GM21526 (cell line): ENCODE measurements around the gene SSTR4.

Experiments
- ATAC-seq: cut with Tn5 transposase; IDR thresholded peaks from one replicate; pipeline ENCODE4 v1.9.1; 2021; ENCODE audit warnings: moderate library complexity; ENCODE audit not compliant: unreplicated experiment, low FRiP score

SSTR4 gene

DNA sequence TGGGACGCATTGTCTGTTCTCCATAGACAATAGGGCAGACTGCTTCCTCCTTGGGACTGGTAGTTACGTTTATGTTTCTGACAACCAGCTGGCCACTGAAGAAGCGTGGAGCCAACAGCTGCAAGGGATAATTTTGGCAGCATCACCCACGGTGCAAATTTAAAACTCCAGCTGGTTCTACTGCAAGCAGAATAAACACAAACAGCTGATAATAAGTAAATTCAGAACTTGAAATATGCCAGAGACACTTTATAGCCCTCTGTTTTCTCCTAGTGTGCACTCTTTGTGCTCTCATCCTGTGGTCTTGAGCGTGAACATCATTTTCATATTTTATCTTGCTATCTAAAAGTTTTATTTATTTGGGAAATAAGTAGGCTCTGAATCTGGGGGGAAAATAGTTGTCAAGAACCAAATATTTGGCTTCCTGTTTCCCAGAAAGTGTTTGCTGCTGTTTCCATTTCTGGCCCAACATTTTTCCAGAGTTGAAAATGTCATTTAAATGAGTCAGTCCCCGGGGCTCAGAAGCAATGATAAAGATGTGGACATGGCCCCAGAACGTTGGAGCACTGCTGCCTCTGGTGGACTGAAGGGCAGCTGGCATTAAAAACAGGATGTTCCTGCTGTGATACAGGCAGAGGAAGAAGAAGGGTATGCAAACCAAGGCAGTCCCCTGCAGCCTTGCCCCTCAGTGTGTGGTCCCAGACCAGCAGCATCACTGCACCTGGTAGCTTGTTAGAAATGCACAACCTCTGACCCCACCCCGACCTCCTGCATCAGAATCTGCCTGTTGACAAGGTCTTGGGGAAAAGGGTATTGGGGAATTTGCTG is 26.8 kb downstream of the SSTR4 start:
- no peak for ATAC-seq

DNA sequence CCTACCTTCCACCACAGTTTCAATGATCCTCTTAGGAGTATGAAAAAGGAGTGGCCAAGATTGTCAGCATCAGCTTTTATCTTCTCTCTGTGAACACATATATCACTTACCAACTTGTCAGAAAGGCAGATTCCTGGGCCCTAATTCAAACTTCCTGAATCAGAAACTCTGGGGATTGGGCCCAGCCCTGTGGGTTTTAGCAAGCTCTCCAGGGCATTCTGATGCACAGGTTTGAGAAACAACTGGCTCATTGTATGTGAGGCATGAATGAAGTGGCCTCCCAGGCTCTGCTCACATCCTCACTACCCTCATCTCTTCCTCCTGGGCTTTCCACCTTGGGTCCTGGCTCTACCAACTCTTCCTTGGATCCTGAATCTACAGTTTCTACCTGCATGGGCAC is 27.5 kb downstream of the SSTR4 start:
- ATAC-seq: no peak

DNA sequence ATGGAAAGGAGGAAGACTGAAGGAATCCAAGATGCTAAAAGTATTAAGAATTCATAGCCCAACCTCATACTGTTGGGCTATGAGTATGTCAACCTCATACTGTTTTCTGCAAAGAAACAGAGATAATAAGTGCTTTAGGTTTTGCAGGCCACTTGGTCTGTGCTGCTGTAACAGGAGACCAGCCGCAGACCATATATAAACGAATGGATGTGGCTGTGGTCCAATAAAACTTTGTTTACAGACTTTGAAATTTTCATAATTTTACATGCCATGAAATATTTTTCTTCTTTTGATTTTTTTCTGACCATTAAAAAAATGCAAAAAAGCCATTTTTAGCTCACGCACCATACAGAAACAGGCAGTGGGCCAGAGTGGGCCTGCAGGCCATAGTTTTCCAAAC is 28.1 kb downstream of the SSTR4 start:
- ATAC-seq: no peak

DNA sequence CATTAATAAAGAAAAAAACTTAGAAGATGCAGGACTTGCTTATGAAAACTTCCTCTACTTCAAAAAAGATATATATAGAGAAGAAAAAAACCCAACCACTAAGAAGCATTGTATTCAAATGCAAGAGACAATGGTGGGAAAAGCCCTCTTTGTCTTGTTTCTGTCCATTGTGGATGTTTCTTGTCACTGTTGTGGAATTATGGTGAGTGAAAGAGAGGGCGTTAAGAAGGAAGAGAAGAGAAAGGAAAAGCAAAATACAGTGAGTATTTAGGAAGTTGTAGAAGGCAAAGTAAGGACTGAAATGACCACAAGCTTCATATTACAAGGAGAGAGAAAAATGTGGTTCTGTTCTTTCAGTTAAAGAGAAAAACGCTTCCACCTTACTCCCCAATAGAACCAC is 28.5 kb downstream of the SSTR4 start:
- ATAC-seq: no peak

GRCh38 chr20:23065266-23066201 is 30.4 kb downstream of the SSTR4 start:
- no peak for ATAC-seq

DNA sequence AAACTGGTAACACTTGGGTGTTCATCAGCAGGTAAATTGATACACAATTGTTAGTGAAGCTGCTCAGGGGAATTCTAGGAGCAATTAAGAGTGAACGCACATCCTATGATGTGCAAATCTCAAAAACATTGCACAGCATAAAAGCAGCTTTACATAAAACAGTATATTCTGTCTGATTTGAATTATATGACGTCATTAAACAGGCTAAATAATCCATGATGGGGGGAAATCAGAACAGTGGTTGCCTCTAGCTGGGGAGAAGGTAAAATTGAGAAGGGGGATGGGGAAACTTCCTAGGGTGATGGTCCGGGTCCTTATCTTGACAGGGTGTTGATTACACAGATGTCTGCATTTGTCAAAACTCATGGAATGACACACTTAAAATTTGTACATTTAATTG is 31.7 kb downstream of the SSTR4 start:
- ATAC-seq: no peak

DNA sequence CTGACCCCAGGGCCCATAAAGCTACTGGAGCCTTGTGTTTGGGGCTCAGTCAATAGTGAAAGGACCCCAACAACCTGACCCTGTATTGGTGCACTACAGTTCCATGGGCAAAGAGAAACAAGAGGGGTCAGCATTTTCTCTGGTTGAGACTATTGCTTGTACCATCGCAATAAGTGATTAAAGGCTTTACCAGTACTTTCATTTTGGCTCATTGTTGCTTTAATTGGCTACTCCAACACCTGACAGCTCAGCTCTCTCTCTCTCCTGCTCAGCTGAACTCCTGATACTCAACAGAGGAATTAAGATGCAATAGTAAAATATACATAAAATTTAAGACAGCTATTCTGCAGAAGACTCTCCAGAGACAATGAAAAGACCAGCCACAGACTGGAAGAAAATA is 33.2 kb downstream of the SSTR4 start:
- no peak for ATAC-seq

DNA sequence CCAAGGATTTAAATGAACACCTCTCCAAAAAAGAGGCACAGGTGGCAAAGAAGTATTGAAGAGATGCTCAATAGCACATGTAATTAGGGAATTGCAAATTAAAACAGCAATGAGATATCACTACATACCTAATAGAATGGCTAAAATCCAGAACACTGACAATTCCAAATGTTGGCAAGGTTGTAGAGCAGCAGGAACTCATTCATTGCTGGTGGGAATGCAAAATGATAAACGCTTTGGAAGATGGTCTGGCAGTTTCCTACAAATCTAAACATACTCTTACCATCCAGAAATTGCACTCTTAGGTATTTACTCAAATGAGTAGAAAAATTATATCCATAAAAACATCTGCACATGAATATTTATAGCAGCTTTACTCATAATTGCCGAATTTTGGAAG is 34.0 kb downstream of the SSTR4 start:
- no peak for ATAC-seq

GRCh38 chr20:23071398-23071797 is 36.3 kb downstream of the SSTR4 start:
- ATAC-seq: no peak

DNA sequence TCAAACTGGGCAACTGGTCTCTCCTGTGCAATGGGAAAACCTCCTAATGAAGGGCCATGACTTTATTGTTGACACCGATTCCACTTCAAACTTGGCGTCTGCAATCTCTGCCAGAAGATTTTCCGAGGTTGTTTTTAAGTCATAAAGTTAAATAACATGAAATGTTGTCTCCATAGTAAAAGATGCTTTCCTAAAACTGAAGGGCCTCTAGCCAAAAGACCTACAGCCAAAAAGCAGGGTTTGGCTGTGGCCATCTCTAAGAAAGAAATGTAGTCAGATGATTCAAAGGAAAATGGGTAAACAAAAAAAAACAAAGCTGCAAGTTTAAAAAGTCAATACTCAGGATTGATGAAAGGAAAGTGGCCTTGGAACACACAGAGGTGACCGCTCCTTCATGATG is 36.9 kb downstream of the SSTR4 start:
- no peak for ATAC-seq

DNA sequence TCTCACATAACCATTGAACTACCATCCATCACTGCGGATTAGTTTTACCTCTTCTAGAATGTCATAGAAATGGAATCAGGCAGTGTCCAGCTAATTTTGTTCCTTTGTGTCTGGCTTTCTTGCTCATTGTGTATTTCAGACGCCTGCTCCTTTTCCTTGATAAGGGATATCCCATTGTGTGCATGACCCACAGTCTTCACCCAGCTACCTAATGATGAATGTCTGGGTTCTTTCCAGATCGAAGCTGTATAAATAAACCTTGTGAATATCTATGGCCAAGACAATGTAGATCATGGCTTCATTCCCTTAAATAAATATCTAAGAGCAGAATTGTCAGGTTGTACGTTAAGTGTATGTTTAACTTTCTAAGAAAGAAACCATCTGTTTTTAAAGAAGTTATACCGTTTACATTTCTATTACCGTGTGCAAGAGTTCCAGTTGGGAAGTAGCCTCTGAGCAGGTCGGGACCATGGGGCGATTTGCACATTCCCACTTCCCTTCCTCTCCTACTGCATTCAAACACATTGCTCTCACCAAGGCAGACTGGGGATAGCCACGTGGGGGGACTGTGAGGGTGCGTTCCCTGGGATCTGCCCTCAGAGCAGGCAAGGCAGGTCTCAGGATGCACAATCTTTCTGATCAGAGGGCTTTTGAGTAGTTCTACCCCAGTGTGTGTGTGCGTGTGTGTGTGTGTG is 37.9 kb downstream of the SSTR4 start:
- ATAC-seq: no peak

- no peak for ATAC-seq
Observed at GRCh38 chr20:23074052-23074451, 38.9 kb downstream of the SSTR4 start.

GRCh38 chr20:23077277-23077676 is 42.2 kb downstream of the SSTR4 start:
- no peak for ATAC-seq

DNA sequence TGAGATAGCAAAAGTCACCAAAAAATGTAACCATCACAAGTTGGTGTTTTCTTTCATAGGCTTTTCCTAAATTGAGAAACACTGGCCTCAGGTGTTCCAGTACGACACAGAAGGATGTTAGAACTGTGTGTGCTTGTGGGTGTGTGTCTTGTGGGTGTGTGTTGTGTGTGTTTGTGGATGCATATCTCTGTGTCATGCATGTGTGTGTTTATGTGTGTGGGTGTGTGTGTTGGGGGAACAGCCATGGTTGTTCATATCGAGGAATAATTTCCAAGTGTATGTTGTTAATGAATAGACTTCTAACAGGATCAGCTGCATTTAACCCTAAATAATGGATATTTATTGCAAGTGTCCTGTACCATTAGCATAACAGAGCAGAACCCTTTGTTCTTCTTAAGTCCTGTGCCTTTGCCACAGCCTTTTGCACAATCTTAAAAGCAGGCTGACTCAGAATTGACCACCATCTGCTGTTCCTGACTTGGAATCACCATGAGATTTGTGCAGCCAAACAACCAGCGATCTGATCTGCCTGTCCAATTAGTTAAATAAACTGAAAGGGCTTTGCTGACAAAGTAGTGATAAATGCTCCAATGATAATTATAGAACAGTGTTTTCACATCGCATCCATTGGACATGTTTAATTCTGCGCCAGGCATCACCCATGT is 43.4 kb downstream of the SSTR4 start:
- no peak for ATAC-seq

GRCh38 chr20:23079016-23079351 is 43.9 kb downstream of the SSTR4 start:
- ATAC-seq: no peak

DNA sequence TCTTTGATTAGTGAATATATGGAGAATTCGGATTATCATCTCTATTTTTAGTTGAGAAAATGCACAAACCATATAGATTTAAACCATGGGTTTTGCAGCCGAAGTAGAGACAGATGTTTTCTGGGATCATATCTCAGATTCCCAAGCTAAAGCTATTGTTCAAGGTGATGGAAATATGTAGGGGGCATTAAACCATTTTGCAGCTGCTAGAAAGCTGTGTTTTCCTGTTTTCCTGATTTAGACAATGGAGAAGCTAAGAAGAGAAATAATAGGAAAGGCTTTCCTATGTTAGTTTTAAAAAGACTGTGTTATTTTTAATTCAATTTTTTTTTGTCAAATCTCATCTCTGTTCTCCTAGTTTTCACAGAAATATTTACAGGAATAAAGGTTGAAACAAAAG is 44.8 kb downstream of the SSTR4 start:
- no peak for ATAC-seq

- no peak for ATAC-seq
Observed at GRCh38 chr20:23080521-23080920, 45.4 kb downstream of the SSTR4 start.

DNA sequence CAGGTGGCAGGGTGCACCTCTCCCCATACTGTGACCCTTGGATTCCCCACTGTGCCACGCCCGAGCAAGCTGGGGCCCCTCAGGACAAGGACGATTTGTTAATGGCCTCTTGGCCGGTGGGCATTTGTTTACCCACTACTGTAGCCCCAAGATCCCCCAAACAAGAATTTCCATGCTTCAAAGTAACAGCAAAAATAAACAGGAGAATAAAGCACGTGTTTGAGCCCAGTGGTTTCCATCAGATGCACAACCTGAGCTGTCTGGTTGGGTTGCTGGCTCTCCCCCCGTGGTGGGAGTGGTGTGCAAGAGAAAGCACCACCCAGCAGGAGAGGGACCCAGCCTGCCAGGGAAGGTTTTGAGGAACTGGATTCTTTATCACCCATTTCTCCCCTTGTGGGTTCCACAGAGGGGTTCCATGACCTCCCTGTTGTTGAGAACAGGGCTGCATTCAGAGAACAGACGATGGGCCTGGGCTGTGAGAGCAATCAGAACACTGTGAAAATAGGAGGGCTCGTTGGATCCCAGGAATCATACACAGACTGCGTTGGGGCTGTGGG is 46.2 kb downstream of the SSTR4 start:
- ATAC-seq: no peak

DNA sequence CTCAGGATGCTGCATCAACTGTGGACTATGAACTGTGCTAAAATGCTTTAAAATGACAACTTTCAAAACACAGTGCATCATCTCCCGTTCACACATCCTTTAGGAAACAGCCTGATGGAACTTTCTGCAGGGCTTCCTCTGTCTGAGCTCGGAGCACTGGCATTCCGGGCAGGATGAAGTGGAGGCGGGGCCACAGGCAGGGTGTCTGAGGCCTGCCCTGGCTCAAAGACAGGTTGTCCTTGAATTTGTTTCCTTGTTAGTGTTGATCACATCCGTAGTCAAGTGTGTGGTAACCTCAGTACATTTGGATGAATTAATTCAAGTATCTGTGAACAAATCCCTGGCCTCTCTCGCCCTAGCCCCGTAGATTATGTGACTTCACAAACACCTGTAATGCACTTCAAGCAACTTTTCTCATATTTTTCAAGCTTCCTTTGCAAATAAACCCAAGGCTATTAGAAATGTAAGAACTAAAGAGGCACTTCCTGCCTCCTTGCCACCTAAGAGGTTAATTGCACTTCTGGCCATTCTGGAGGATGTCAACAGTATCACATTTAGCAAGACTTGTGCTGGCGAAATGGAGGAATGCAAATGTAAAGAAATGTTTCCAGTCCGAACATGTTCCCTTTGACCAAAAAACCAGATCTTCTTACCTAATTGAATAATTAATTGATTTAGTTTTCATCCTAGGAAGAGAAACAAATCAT is 47.9 kb downstream of the SSTR4 start:
- ATAC-seq: no peak
